ENCODE measurements around the gene ZNF716.
"Not testable (repeated sequence)": the region's sequence is repeated elsewhere in the genome, so short reads cannot be mapped to it uniquely, and the experiment has no call there.

Gene ZNF716

DNA sequence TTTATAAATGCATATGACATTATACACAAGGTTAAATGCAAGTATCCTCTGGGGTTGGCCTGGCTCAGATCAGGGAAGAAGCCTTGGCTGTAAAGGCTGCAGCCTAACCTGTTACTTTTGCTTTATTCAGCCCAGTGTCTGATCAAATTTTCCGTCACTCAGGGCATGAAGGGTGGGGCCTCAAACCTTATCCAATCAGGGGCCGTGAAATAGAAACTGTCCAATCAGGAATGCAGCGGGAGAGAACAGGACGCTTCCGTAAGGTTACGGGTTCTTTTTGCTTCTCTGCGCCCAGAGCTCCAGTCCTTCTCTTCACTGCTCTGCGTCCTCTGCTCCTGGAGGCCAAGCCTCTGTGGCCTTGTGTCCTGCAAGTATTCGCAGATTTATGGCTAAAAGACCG lies at the start of gene ZNF716:
Gene ZNF716 (plus strand): TSS at position 274 of the 400 bp plus-strand sequence. CDS start 112 bp downstream, at position 386.
- DNase-seq (ENCODE audit: low spot score), result no peak

DNA sequence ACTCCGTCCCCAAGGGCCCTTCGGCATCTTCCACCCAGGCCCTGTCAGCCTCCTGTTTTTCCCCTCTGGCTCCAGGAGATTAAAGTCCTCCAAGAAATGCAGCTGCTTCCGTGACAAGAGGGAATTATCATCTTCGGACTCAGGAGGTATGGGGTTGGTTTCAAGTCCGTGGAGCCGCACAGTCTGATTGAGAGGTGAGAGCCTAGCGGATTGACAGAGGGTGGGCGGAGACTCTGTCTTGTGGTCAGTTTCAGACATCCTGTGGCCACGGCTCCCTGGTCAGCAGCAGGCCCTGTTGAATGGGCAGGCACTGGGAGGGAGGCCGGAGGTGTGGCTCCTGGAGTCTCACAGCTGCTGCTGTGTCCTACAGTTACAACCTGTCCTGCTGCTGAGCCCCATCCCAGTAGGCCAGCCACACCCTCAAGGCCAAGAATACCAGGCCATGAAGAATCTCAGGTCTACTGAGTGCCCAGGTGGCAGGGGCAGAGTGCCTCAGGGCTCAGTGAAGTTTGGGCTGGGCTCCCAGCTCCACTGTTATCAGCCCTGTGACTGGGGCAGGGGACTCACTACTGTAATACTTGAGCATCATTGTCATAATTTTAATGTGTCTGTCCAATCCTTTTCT lies 49.3 kb upstream of the ZNF716 start:
- DNase-seq (ENCODE audit: low spot score), result no peak

- DNase-seq (ENCODE audit: low spot score), result not testable (repeated sequence)
These were observed 46.9 kb upstream of the ZNF716 start for GRCh38 chr7:57403051-57403450.

DNA sequence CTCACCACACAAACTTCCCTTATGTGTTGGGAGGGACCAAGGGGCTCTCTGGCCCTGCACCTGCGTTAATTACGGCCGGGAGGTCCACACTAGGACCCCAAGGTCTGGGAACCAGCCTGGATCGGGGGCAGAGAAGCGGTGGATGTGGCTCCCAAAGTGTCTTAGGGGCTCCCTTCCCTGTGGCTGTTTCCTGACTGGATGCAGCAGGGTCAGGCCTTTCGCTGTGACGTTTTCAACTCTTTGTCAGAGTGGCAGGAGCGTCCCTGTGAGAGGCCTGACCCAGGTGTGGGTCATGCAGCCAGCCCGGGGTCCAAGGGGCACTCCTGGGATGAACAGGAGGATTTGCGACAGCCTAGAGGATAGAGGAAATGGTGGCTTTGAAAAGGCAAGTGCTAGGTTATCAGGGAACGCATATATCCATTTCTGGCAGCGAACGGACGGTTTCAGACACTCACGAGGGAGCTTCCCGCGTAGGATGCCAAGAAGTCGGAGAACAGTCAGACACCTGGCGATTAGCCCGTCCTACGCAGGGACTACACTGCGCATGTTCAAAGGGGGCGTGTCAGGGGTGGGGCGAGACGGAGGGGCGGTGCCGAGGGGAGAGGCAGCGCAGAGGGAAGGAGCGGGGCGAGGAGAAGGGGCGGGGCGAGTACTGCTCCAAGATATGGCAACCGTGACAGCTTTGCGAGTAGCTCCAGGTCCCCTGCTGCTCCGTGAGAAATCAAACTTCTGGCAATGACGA lies 46.2 kb upstream of the ZNF716 start:
- DNase-seq (ENCODE audit: low spot score), result no peak

DNA sequence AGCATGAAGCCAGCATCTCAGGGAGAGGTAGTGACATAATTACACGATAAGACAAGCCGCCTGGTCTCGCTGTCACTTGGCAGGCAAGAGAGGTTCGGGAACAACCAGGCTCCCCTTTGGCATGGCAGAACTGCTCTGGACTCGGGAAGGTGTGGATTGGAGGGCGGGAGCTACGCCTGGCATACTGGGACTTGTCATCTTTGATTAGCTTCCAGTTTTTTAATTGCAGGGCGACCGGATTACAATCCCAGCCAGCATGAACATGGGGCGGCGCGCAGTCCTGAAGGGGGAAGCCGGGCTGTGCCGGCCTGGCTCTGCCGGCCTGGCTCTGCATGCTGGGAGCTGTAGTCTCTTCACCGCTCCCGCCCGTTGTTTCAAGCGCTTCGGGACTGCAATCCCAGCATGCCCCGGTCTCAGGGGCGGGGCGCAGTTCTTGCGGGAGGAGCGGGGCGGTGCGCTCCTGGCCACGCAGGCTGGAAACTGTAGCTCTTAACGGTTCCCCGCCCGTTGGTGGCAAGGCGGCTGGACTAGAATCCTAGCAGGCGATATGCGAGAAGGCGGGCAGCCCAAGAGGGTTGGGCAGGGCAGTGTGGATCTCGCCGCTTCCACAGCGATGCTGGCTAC lies 45.5 kb upstream of the ZNF716 start:
- no peak for DNase-seq (ENCODE audit: low spot score)

DNA sequence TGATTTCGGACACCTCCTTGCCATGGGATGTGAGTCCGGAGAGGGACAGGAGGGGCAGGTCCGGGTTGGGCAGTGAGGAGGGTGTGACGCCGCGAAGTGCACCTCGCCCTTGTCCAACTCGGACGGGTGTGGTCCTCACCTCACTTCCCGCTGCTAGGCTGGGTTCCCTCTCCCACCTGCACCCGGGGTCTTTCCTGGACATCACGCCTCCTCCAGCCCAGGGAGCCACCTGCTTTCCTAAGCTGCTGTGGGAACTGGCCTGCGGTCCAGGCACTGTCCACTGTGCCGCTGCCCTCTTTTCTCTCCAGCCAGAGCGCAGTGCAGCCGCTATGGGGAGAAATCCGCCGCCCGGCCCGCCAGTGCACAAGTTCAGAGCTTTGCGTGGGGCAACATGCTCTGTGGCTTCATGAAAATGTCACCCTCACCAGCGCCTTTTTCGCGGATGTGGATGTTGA lies 45.0 kb upstream of the ZNF716 start:
- no peak for DNase-seq (ENCODE audit: low spot score)

GRCh38 chr7:57407125-57407524 lies 42.9 kb upstream of the ZNF716 start:
- no peak for DNase-seq (ENCODE audit: low spot score)

DNA sequence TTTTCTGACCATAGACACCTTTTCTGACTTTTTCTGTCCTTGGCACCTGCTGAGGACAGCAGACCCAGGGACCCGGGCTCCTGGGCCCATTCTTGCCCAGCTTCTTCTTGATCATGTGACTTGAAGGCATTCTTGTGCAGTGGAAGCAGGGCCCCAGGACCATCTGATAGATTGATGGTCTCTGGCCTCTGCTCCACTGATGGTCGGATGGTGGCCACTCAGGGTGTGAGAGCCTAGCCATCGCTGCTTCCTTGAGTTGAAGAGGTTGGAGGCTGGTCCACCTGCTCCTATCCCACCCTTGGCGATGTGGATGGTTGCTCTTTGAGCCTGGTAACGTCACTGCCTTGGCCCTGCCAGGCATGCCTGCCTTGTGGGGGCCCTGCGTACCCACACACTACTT lies 37.8 kb upstream of the ZNF716 start:
- no peak for DNase-seq (ENCODE audit: low spot score)

DNA sequence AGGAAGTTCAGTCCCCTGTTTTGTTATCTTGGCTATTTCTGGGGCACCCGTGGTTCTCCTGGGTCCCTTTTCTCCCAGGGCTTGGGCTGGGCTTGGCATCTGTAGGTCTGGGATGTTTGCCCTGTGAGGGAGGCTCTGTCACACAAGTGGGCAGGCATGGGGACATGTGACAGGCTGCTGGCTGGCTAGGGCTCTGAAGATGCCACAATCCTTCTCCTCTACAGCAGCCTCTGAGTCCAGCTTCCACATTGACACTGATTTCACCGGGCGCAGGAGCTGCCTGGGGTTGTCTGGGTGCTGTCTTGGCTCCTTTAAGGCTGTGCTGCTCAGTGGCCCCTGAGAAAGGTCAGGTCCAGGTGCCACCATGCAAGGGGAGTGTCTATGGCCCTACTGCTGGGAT lies 37.4 kb upstream of the ZNF716 start:
- no peak for DNase-seq (ENCODE audit: low spot score)

GRCh38 chr7:57413529-57414398 lies 36.2 kb upstream of the ZNF716 start:
- DNase-seq (ENCODE audit: low spot score), result no peak

DNA sequence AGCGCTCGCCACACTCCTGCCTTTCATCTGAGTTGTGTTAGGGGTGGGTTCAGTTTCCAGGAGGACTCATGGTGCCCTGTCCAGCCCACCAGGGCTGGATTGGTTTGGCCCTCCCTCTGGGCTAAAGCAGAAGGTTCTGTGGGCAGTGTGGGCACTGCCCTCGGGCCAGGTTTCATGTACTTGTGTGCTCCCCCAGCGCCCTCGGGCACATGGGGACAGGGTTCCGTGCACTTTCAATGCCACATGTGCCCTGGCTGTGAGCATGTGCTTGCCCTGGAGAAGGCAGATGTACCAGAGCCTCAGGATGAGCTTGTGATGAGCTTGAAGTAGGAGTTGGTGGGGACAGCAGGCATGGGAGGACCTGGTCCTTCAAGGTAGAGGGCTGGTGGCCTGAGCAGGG lies 35.6 kb upstream of the ZNF716 start:
- DNase-seq (ENCODE audit: low spot score), result no peak

DNA sequence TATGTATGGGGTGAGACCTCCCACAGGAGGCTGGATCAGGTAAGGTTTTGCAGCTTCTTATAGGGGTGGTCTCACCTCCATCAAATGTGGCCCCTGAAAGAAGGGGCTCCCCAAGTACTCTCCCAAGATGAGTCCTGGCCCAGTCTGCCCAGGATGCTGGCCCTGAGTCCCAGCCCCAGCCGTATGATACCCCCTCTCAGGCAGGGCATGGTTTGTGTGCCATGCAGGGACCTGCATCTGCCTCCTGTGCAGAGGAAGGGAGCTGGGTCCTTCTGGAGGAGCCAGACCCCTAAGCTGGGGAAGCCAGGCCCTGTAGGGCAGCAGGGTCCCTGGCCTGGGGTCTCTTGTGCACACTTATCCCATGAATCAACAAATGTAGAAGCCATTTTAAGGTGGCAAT lies 35.1 kb upstream of the ZNF716 start:
- DNase-seq (ENCODE audit: low spot score), result no peak

DNA sequence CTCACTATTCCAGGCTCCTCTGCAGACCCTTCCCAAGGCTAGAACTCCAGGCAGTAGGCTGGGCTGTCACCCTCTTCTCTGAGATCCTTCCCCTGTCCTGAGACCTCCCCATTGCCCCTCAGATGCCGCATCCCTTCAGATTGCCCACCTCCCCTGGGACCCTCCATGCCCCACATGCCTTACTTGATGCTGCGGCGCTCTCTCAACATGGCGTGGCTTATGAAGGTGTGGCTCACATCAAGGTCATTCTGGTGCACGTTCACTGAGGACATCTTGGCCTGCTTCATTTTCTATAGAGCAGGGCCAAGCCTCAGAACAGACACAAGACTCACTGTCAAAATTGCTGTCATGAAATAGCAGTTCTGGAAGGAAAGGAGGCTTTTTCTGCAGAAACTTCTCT lies 34.7 kb upstream of the ZNF716 start:
- DNase-seq (ENCODE audit: low spot score), result no peak

DNA sequence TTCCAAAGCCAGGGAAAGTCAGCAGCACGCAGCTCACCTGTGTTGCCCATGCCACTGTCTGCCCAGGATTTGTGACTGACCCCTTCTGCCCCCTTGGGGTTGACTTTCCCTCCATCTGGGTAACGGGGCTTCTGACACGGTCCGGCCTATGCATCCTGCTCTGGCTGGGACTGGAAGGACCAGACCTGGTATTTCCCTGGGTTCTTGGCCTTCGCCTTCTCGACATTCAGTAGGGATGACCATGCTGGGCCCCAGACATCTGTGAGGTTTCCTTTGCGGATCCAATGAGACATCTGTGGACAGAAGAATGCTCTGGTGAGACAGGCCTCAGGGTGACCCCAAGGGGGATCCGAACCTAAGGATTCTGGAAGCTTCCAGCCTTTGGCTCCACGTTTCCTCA lies 34.2 kb upstream of the ZNF716 start:
- no peak for DNase-seq (ENCODE audit: low spot score)

- no peak for DNase-seq (ENCODE audit: low spot score)
These were observed 33.2 kb upstream of the ZNF716 start for GRCh38 chr7:57416601-57417358.

DNA sequence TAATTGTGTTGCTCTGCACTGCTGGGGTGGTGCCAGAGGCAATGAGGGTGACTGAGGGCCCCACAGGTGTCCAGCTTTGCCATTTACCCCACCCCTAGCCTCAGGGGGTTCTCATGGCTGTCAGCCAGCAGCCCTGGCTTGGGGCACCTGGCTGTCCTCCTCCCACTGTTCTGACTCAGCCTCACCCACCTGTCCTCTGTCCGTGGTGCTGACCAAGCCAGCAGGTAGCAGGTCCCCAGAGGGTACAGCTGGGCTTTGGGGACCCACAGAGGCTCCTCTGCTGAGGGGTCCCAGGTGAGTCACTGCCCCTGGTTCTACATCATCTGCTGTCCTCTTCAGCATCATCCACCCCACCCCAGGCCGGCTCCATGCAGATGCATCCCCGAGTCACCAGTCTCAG lies 32.2 kb upstream of the ZNF716 start:
- no peak for DNase-seq (ENCODE audit: low spot score)

GRCh38 chr7:57423768-57424167 lies 26.2 kb upstream of the ZNF716 start:
- no peak for DNase-seq (ENCODE audit: low spot score)

- no peak for DNase-seq (ENCODE audit: low spot score)
These were observed 25.3 kb upstream of the ZNF716 start for GRCh38 chr7:57424515-57425238.

DNA sequence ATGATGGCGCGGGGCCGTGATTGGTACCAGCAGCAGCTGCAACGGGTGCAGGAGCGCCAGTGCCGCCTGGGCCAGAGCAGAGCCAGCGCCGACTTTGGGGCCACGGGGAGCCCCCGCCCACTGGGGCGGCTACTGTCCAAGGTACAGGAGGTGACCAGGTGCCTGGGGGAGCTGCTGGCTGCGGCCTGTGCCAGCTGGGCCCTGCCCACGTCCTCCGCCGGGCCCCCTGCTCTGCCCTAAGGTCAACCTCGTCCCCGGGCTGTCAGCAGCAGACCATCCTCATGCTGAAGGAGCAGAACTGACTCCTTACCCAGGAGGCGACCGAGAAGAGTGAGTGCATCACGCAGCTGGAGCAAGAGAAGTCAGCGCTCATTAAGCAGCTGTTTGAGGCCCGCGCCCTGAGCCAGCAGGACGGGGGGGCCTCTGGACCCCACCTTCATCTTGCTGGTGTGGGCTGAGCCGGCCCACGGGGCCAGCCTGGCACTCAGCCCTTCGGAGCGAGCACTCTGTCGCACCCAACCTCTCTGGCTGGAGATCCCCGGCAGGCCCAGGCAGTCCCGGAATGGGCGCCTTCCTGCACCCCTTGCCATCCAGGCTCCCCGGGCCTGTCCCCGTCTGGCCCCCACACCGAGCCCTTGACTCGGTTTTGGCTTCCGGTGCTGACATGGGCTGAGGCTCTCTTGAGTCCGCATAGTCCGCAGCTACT lies 24.6 kb upstream of the ZNF716 start:
- DNase-seq (ENCODE audit: low spot score), result no peak

DNA sequence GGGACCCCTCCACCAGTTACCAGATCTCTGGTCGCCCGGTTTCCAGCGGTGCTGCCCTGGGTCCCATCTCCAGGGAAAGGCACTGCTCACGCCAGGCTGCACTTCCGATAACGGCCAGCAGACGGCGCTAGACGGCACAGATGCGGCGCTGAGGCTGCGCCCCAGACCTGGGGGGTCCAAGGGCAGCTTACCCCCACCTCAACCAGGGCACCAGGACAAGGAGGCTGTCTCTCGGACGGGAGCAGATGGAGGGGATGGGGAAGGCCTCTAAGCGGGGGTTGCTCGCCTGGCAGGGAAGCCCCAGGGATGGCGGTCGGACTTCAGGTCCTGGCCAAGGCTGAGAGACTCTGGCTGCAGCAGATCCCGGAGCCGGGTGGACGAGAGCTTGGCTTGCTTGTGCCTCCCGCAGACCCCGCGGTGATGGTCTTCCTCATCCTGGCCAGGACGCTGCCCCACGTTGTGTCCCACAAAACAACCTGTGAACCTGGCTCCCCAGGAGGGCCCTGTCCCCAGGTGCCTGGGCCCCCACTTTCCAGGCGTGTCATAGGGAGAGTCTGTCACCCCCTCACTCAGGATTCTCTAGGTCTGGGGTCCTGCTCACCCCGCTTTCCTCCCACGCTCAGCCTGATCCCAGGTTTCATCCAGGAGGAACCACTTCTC lies 23.9 kb upstream of the ZNF716 start:
- no peak for DNase-seq (ENCODE audit: low spot score)

All from HuH-7.5 (cell line).